Stimulated activated memory B cell treated with anti-CD40 and anti-IgM and Interleukin-4, amounts not matched to agents 10 μg/mL and 1 μg/mL and 100 μg/mL, for 72 hours (primary cell): ENCODE results near the gene TCOF1.

Experiments
- ATAC-seq: fragments of 150-1000 bp; cut with Tn5 transposase; 2 replicates; pipeline ENCODE4 v1.10.0; 2021
- H3K27ac Mint-ChIP-seq: one replicate; pipeline ENCODE4 v1.8.0; 2022; ENCODE audit warnings: mild to moderate bottlenecking, mixed read lengths
- H3K27me3 Mint-ChIP-seq: one replicate; pipeline ENCODE4 v1.8.0; 2022; ENCODE audit warnings: mixed read lengths
- H3K36me3 Mint-ChIP-seq: one replicate; pipeline ENCODE4 v1.8.0; 2022; ENCODE audit warnings: mixed read lengths
- H3K4me1 Mint-ChIP-seq: one replicate; pipeline ENCODE4 v1.8.0; 2022; ENCODE audit warnings: mixed read lengths
- H3K4me3 Mint-ChIP-seq: one replicate; pipeline ENCODE4 v1.8.0; 2022; ENCODE audit warnings: mild to moderate bottlenecking, moderate library complexity, mixed read lengths
- H3K9me3 Mint-ChIP-seq: one replicate; pipeline ENCODE4 v1.8.0; 2022; ENCODE audit warnings: mixed read lengths

Gene TCOF1

GRCh38 chr5:150357326-150358260, at the start of gene TCOF1:
TSS of gene TCOF1 (plus strand) at chr5:150357697. CDS start at chr5:150357747, 50 bp downstream.
- peak; percentile 97 for ATAC-seq
- peaks cover 47% of the 10 kb centered on the region for H3K4me1 Mint-ChIP-seq
- peaks cover 24% of the 10 kb centered on the region for H3K36me3 Mint-ChIP-seq
- no peaks in the 10 kb centered on the region for H3K9me3 Mint-ChIP-seq
- H3K27me3 Mint-ChIP-seq: no peaks in the 10 kb centered on the region
- peak within 1 kb of the TSS; percentile 88 for H3K27ac Mint-ChIP-seq
- H3K4me3 Mint-ChIP-seq: peak within 1 kb of the TSS; percentile 92

GRCh38 chr5:150309101-150309885, 48.2 kb upstream of the TCOF1 start:
- no peak for ATAC-seq
- no peaks in the 10 kb centered on the region for H3K4me1 Mint-ChIP-seq
- H3K27me3 Mint-ChIP-seq: peaks cover 24% of the 10 kb centered on the region
- no peak overlapping the region for H3K27ac Mint-ChIP-seq
- H3K36me3 Mint-ChIP-seq: no peaks in the 10 kb centered on the region
- no peaks in the 10 kb centered on the region for H3K9me3 Mint-ChIP-seq
- H3K4me3 Mint-ChIP-seq: no peak overlapping the region

DNA sequence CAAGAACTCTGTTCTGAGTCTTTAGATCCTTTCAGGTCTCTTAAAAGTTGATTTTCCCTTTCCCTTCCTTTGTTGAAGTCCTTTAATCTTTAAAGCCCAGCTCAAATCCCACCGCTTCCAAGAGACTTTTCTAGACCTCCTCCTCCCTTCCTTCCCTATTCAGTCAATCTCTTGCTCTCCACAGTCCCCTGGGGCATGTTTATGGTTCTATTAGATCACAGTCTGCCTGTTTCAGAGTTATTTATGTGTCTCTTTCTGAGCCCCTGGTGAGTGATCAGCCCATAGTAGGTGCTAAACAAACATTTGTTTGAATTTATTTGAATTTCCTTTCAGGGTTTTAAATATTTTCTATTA, 47.6 kb upstream of the TCOF1 start:
- no peak for ATAC-seq
- no peaks in the 10 kb centered on the region for H3K36me3 Mint-ChIP-seq
- H3K9me3 Mint-ChIP-seq: no peaks in the 10 kb centered on the region
- peaks cover 27% of the 10 kb centered on the region for H3K27me3 Mint-ChIP-seq
- no peak overlapping the region for H3K4me3 Mint-ChIP-seq
- no peak overlapping the region for H3K27ac Mint-ChIP-seq
- no peaks in the 10 kb centered on the region for H3K4me1 Mint-ChIP-seq

GRCh38 chr5:150310246-150310645, 47.3 kb upstream of the TCOF1 start:
- Mint-ChIP-seq H3K27ac (no peak overlapping the region), H3K4me1 (no peaks in the 10 kb centered on the region), H3K36me3 (no peaks in the 10 kb centered on the region), H3K9me3 (peaks cover under 1% of the 10 kb centered on the region), H3K27me3 (peaks cover 31% of the 10 kb centered on the region), H3K4me3 (no peak overlapping the region)
- ATAC-seq: no peak

- Mint-ChIP-seq H3K9me3 (peaks cover 2% of the 10 kb centered on the region), H3K27ac (no peak overlapping the region), H3K36me3 (no peaks in the 10 kb centered on the region), H3K27me3 (peaks cover 33% of the 10 kb centered on the region), H3K4me1 (no peaks in the 10 kb centered on the region), H3K4me3 (no peak overlapping the region)
- ATAC-seq: no peak
Measured at GRCh38 chr5:150311015-150311692, 46.3 kb upstream of the TCOF1 start.

GRCh38 chr5:150312518-150312917, 45.0 kb upstream of the TCOF1 start:
- no peak overlapping the region for H3K27ac Mint-ChIP-seq
- no peaks in the 10 kb centered on the region for H3K36me3 Mint-ChIP-seq
- H3K4me3 Mint-ChIP-seq: no peak overlapping the region
- ATAC-seq: no peak
- peaks cover 33% of the 10 kb centered on the region for H3K27me3 Mint-ChIP-seq
- no peaks in the 10 kb centered on the region for H3K4me1 Mint-ChIP-seq
- H3K9me3 Mint-ChIP-seq: peaks cover 2% of the 10 kb centered on the region

GRCh38 chr5:150313501-150313900, 44.0 kb upstream of the TCOF1 start:
- Mint-ChIP-seq H3K9me3 (peaks cover 2% of the 10 kb centered on the region), H3K4me1 (no peaks in the 10 kb centered on the region), H3K27ac (no peak overlapping the region), H3K36me3 (no peaks in the 10 kb centered on the region), H3K4me3 (no peak overlapping the region), H3K27me3 (peaks cover 32% of the 10 kb centered on the region)
- no peak for ATAC-seq

DNA sequence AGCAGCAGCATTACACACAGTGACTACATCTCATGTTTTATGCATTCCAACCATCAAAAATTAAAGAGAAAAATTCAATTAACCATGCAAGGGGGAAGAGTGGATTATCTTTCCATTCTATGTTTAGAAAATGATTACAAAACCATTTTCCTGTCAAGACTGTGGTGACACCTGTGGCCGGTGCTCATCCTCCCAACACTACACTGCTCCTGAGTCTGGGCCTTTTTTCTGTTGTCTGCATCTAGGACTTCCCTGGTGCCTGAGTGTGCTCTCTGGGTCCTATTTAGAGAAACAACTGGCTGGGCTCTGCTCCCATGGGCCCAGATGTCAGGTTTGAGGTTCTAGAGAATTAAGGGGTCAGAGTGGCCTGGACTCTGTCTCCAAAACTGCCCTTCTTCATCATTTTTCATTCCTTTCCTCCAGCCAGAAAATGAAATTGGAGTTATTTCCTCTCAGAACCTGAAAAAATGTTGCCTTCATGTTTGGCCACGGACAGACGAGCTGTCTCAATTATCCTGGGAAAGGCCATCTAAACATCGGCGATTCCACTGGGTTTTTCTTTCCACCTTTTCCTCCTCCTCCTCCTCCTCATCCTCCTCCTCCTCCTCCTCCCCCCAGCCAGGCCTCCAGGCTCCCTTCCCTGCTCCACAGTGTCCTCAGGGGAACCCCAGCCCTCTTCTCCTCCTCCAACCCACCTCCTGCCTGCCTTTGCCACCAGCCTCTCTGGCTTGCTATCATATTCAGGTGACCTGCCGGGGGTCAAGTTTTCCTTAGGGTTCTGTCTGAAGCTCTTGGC, 43.4 kb upstream of the TCOF1 start:
- Mint-ChIP-seq H3K27ac (no peak overlapping the region), H3K4me1 (no peaks in the 10 kb centered on the region), H3K9me3 (peaks cover 2% of the 10 kb centered on the region), H3K4me3 (no peak overlapping the region), H3K27me3 (peaks cover 37% of the 10 kb centered on the region), H3K36me3 (no peaks in the 10 kb centered on the region)
- no peak for ATAC-seq

GRCh38 chr5:150315245-150315644, 42.3 kb upstream of the TCOF1 start:
- ATAC-seq: no peak
- Mint-ChIP-seq H3K36me3 (no peaks in the 10 kb centered on the region), H3K4me3 (no peak overlapping the region), H3K27ac (no peak overlapping the region), H3K4me1 (no peaks in the 10 kb centered on the region), H3K9me3 (peaks cover 2% of the 10 kb centered on the region), H3K27me3 (peaks cover 37% of the 10 kb centered on the region)

DNA sequence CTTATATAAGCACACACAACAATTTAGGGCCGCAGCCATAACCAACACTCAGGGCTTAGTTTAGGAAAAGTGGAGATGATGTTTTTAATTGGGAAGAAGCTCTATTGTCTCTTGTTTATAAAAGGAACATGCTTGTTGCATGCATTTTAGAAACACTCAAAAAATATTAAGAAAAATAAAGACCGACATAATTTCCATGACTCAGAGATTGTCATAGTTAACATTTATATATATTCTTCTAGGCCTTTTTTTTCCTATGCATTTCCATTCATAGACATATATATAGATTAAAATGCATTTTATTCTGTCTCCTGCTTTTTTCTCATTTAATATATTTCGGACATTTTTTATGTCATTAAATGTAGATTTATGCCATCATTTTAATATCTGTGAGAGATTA, 41.2 kb upstream of the TCOF1 start:
- no peak for ATAC-seq
- no peaks in the 10 kb centered on the region for H3K4me1 Mint-ChIP-seq
- no peak overlapping the region for H3K4me3 Mint-ChIP-seq
- H3K9me3 Mint-ChIP-seq: peaks cover 2% of the 10 kb centered on the region
- no peaks in the 10 kb centered on the region for H3K36me3 Mint-ChIP-seq
- peaks cover 31% of the 10 kb centered on the region for H3K27me3 Mint-ChIP-seq
- no peak overlapping the region for H3K27ac Mint-ChIP-seq

- no peak for ATAC-seq
- Mint-ChIP-seq H3K27ac (no peak overlapping the region), H3K9me3 (peaks cover 6% of the 10 kb centered on the region), H3K4me1 (no peaks in the 10 kb centered on the region), H3K4me3 (no peak overlapping the region), H3K27me3 (peaks cover 28% of the 10 kb centered on the region), H3K36me3 (no peaks in the 10 kb centered on the region)
Measured at GRCh38 chr5:150317048-150318003, 40.2 kb upstream of the TCOF1 start.

GRCh38 chr5:150318613-150319483, 38.6 kb upstream of the TCOF1 start:
- Mint-ChIP-seq H3K27ac (no peak overlapping the region), H3K36me3 (no peaks in the 10 kb centered on the region), H3K27me3 (peaks cover 27% of the 10 kb centered on the region), H3K9me3 (peaks cover 6% of the 10 kb centered on the region), H3K4me1 (no peaks in the 10 kb centered on the region), H3K4me3 (no peak overlapping the region)
- peak; percentile 37 for ATAC-seq

- no peak for ATAC-seq
- H3K27ac Mint-ChIP-seq: no peak overlapping the region
- H3K27me3 Mint-ChIP-seq: peaks cover 21% of the 10 kb centered on the region
- peaks cover 6% of the 10 kb centered on the region for H3K9me3 Mint-ChIP-seq
- no peak overlapping the region for H3K4me3 Mint-ChIP-seq
- no peaks in the 10 kb centered on the region for H3K4me1 Mint-ChIP-seq
- no peaks in the 10 kb centered on the region for H3K36me3 Mint-ChIP-seq
Measured at GRCh38 chr5:150319484-150319790, 38.1 kb upstream of the TCOF1 start.
